IMR-90 (cell line): ENCODE measurements around the gene PSMA1. TPM values are rescaled to one million over a fixed set of nuclear protein-coding genes. Genes with fewer than 3 reads are reported as not detected.

ENCODE experiments used
- ATAC-seq: fragments of 200-7000 bp; cut with Tn5 transposase; 2 replicates; pipeline ENCODE4 v1.9.1; 2020; ENCODE audit warnings: low read depth, mild to moderate bottlenecking, moderate library complexity
- BruUV-seq: library from RNA; stranded (reverse); fragments of 400-500 nt; replicated peaks from 2 replicates; lab custom pipeline; 2021; lab: Mats Ljungman, UMichigan
- CTCF ChIA-PET: fragments of 300-600 bp; formaldehyde crosslinking; extraction: SDS; loops from one replicate; lab custom pipeline; 2021; ENCODE audit warnings: antibody characterized with exemption; lab: Yijun Ruan, JAX
- POLR2A ChIA-PET: fragments of 300-600 bp; sonication (Branson Sonifier 250); formaldehyde crosslinking; loops from one replicate; lab custom pipeline; 2022; ENCODE audit warnings: antibody characterized with exemption; ENCODE audit not compliant: unreplicated experiment; lab: Charles Lee
- DNase-seq: peaks from one replicate; pipeline ENCODE4 v3.0.0; 2013
- H2AFZ ChIP-seq: replicated peaks from 2 replicates; pipeline ENCODE3; 2013; ENCODE audit warnings: low read length, mild to moderate bottlenecking; ENCODE audit not compliant: poor library complexity
- H2AK5ac ChIP-seq: 2 replicates; pipeline ENCODE4 v1.6.1; 2013; ENCODE audit warnings: low read depth, low read length, inconsistent platforms
- H2AK9ac ChIP-seq: replicated peaks from 2 replicates; pipeline ENCODE3; 2013; ENCODE audit warnings: mild to moderate bottlenecking, low read depth, low read length, moderate library complexity; ENCODE audit not compliant: poor library complexity
- H2BK120ac ChIP-seq: 2 replicates; pipeline ENCODE4 v1.6.1; 2013; ENCODE audit warnings: low read depth, low read length, inconsistent platforms
- H2BK15ac ChIP-seq: 3 replicates; pipeline ENCODE4 v1.6.1; 2013; ENCODE audit warnings: low read depth, low read length, inconsistent platforms
- H2BK20ac ChIP-seq: 2 replicates; pipeline ENCODE4 v1.6.1; 2013; ENCODE audit warnings: low read depth, mild to moderate bottlenecking, inconsistent platforms, low read length, moderate library complexity
- H2BK5ac ChIP-seq: 2 replicates; pipeline ENCODE4 v1.6.1; 2013; ENCODE audit warnings: mild to moderate bottlenecking, low read depth, low read length, inconsistent platforms; ENCODE audit not compliant: poor library complexity, severe bottlenecking
- H3K14ac ChIP-seq: replicated peaks from 2 replicates; pipeline ENCODE4 v1.6.1; 2013; ENCODE audit warnings: low read depth, low read length, inconsistent platforms
- H3K18ac ChIP-seq: 2 replicates; pipeline ENCODE4 v1.6.1; 2013; ENCODE audit warnings: low read depth, low read length, control low read depth
- H3K23ac ChIP-seq: 2 replicates; pipeline ENCODE4 v1.6.1; 2013; ENCODE audit warnings: low read depth, low read length, inconsistent platforms
- H3K27ac ChIP-seq: 2 replicates; pipeline ENCODE4 v1.5.1; 2013; ENCODE audit warnings: mild to moderate bottlenecking, control low read depth, low read length; ENCODE audit not compliant: insufficient read depth
- H3K27me3 ChIP-seq: 2 replicates; pipeline ENCODE4 v1.6.1; 2013; ENCODE audit warnings: low read length; ENCODE audit not compliant: control insufficient read depth, insufficient read depth
- H3K36me3 ChIP-seq: 2 replicates; pipeline ENCODE4 v1.6.1; 2013; ENCODE audit warnings: low read length, mixed read lengths; ENCODE audit not compliant: control insufficient read depth, insufficient read depth
- H3K4ac ChIP-seq: 2 replicates; pipeline ENCODE4 v1.6.1; 2013; ENCODE audit warnings: low read depth, low read length, inconsistent platforms
- H3K4me1 ChIP-seq: 2 replicates; pipeline ENCODE4 v1.6.1; 2013; ENCODE audit warnings: low read length, mixed read lengths; ENCODE audit not compliant: control insufficient read depth, insufficient read depth
- H3K4me2 ChIP-seq: 2 replicates; pipeline ENCODE4 v1.6.1; 2013; ENCODE audit warnings: low read depth, mild to moderate bottlenecking, control low read depth, low read length, moderate library complexity
- H3K4me3 ChIP-seq: 2 replicates; pipeline ENCODE4 v1.5.1; 2013; ENCODE audit warnings: low read depth, mild to moderate bottlenecking, control low read depth, low read length, moderate library complexity; ENCODE audit not compliant: insufficient read depth
- H3K56ac ChIP-seq: 2 replicates; pipeline ENCODE4 v1.6.1; 2013; ENCODE audit warnings: low read length, inconsistent platforms; ENCODE audit not compliant: insufficient read depth; ENCODE audit errors: extremely low read depth
- H3K79me1 ChIP-seq, 2 experiments: 2 replicates each; pipeline ENCODE4 v1.6.1; 2013; ENCODE audit warnings: low read length in 2 of 2, inconsistent platforms in 1 of 2, low read depth in 1 of 2
- H3K9ac ChIP-seq: 2 replicates; pipeline ENCODE4 v1.6.1; 2013; ENCODE audit warnings: low read depth, low read length, control low read depth
- H3K9me1 ChIP-seq: 2 replicates; pipeline ENCODE4 v1.6.1; 2013; ENCODE audit warnings: low read length, inconsistent platforms; ENCODE audit not compliant: insufficient read depth
- H3K9me3 ChIP-seq: 2 replicates; pipeline ENCODE4 v1.6.1; 2013; ENCODE audit warnings: low read length; ENCODE audit not compliant: control insufficient read depth, insufficient read depth
- H4K20me1 ChIP-seq: 2 replicates; pipeline ENCODE4 v1.6.1; 2013; ENCODE audit warnings: low read length, inconsistent platforms; ENCODE audit not compliant: insufficient read depth
- H4K5ac ChIP-seq: 2 replicates; pipeline ENCODE4 v1.6.1; 2013; ENCODE audit warnings: mild to moderate bottlenecking, low read depth, low read length, control low read depth
- H4K8ac ChIP-seq, 2 experiments: 2 replicates each; pipeline ENCODE4 v1.6.1; 2013; ENCODE audit warnings: low read depth in 2 of 2, low read length in 2 of 2, control low read depth in 1 of 2, inconsistent platforms in 1 of 2
- H4K91ac ChIP-seq: 2 replicates; pipeline ENCODE4 v1.6.1; 2013; ENCODE audit warnings: low read depth, low read length, inconsistent platforms; ENCODE audit not compliant: insufficient read depth
- NFE2L2 ChIP-seq: fragments of 150-350 bp; IDR thresholded peaks from 2 replicates; pipeline ENCODE4 v1.6.1; 2016; ENCODE audit warnings: low read depth, mild to moderate bottlenecking, low read length
- POLR2A ChIP-seq: IDR thresholded peaks from 2 replicates; pipeline ENCODE4 v1.6.1; 2012; ENCODE audit warnings: mild to moderate bottlenecking, low read depth, low read length
- WGBS, 2 experiments: methylation state at CpG; one replicate each; pipeline versions ENCODE4 v1.1.5 to v1.1.7; 2013; ENCODE audit warnings: missing lambda C conversion rate in 2 of 2; ENCODE audit not compliant: insufficient read length in 1 of 2; ENCODE audit errors: extremely low coverage in 2 of 2; 5-methylcytosine and 5-hydroxymethylcytosine counted together
- dilution Hi-C: fragments of 300-500 bp; cut with HindIII; formaldehyde crosslinking; loops from one replicate; pipeline ENCODE4 v1.14.3; 2018; ENCODE audit warnings: low sequenced_read_pairs; ENCODE audit not compliant: unreplicated experiment
- in situ Hi-C: fragments of 300-500 bp; cut with MboI; formaldehyde crosslinking; loops from 3 replicates; pipeline ENCODE4 v1.14.3; 2019; ENCODE audit warnings: low sequenced_read_pairs, inconsistent platforms, mixed read lengths
- intact Hi-C: fragments of 100-400 bp; cut with micrococcal nuclease; formaldehyde crosslinking; loops from 2 replicates; pipeline ENCODE4 v1.10.0; 2022
- polyA plus RNA-seq, 3 experiments: library from polyadenylated mRNA; depleted of rRNA; stranded (reverse); fragments of >200 nt; gene quantifications; 2 replicates each; pipeline ENCODE4 v1.2.3, GENCODE V29; 2012; ENCODE audit warnings: low replicate concordance in 1 of 3
- total RNA-seq: library from RNA; depleted of rRNA; stranded (reverse); fragments of >200 nt; gene quantifications from 2 replicates; pipeline ENCODE4 v1.2.3, GENCODE V29; 2012

PSMA1 gene
- total and polyA plus RNA-seq, 2 of the 4 experiments (the other 2 are of a cell fraction), result 179 to 194 TPM

GRCh38 chr11:14480716-14481115 lies 39.5 kb downstream of the PSMA1 start:
- Histone ChIP-seq H4K5ac (no peak overlapping the region), H3K27ac (no peak overlapping the region), H3K4ac (no peak overlapping the region), H2BK120ac (no peak overlapping the region), H3K27me3 (no peaks in the 10 kb centered on the region), H4K20me1 (peaks cover 7% of the 10 kb centered on the region; the same call in 1 of the 2 replicates), H3K4me1 (no peaks in the 10 kb centered on the region), H3K18ac (no peak overlapping the region), H3K56ac (no peak overlapping the region), H2BK5ac (no peak overlapping the region), H2BK15ac (no peak overlapping the region), H3K9ac (no peak overlapping the region; the same call in 1 of the 2 replicates), H3K4me3 (no peak overlapping the region), H3K9me1 (no peaks in the 10 kb centered on the region), H3K9me3 (no peaks in the 10 kb centered on the region), H3K36me3 (peaks cover 65% of the 10 kb centered on the region), H3K79me1 (peaks cover 16 to 20% of the 10 kb centered on the region in 2 experiments), H2AK5ac (no peak overlapping the region), H4K8ac (no peak overlapping the region), H2BK20ac (no peak overlapping the region), H3K4me2 (no peak overlapping the region), H4K91ac (no peak overlapping the region), H2AFZ (no peak overlapping the region), H2AK9ac (no peak overlapping the region), H3K23ac (no peak overlapping the region), H3K14ac (no peak overlapping the region)
- dilution Hi-C loops, result no loop called here
- TF ChIP-seq POLR2A, result no peak
- TF ChIP-seq NFE2L2, result no peak
- CTCF ChIA-PET, result no interaction called here
- intact Hi-C loops, result no loop called here
- POLR2A ChIA-PET, result interaction anchor here (0.9 kb wide), 1 partner anchor 67 kb away, joined by 3 read pairs; no protein-coding TSS in a partner anchor
- ATAC-seq (no peak), DNase-seq (no peak)
- BruUV-seq, result no TSS peak
- no CpG with 5 or more reads among the region's 3 CpGs for WGBS, 2 experiments
- in situ Hi-C loops, result no loop called here
